Keratinocyte (primary cell): ENCODE measurements around the gene MTHFD1L. TPM values are rescaled to one million over a fixed set of nuclear protein-coding genes. Genes with fewer than 3 reads are reported as not detected.

Source experiments
- DNase-seq: peaks from one replicate; pipeline ENCODE4 v3.0.0-alpha.2; 2011; ENCODE audit warnings: low read depth, missing footprints, low spot score
- FAIRE-seq: peaks from 2 replicates; lab custom pipeline; 2011; peaks lifted over from hg19 to GRCh38; lab: Jason Lieb, UNC
- H2AFZ ChIP-seq: 2 replicates; pipeline ENCODE4 v1.6.0; 2012; ENCODE audit warnings: low read length, control low read depth, inconsistent platforms; ENCODE audit not compliant: control insufficient read depth
- H3K27ac ChIP-seq: 2 replicates; pipeline ENCODE4 v1.5.1; 2011; ENCODE audit warnings: low read length; ENCODE audit not compliant: control insufficient read depth, insufficient read depth
- H3K27me3 ChIP-seq: 3 replicates; pipeline ENCODE4 v1.6.0; 2011; ENCODE audit warnings: low read length; ENCODE audit not compliant: control insufficient read depth, insufficient read depth; ENCODE audit errors: extremely low read depth
- H3K36me3 ChIP-seq, 2 experiments: 2 replicates in 1 of 2; 3 replicates in 1 of 2; pipeline ENCODE4 v1.5.1; 2011; ENCODE audit warnings: low read length in 2 of 2, mild to moderate bottlenecking in 1 of 2; ENCODE audit not compliant: control insufficient read depth in 2 of 2, insufficient read depth in 2 of 2; ENCODE audit errors: extremely low read depth in 1 of 2
- H3K4me1 ChIP-seq: 3 replicates; pipeline ENCODE4 v1.5.1; 2011; ENCODE audit warnings: low read length; ENCODE audit not compliant: control insufficient read depth, insufficient read depth; ENCODE audit errors: extremely low read depth
- H3K4me2 ChIP-seq: 3 replicates; pipeline ENCODE4 v1.6.0; 2011; ENCODE audit warnings: low read depth, low read length; ENCODE audit not compliant: control insufficient read depth, insufficient read depth; ENCODE audit errors: extremely low read depth
- H3K4me3 ChIP-seq, 3 experiments: fragments of 200-600 bp in 1 of 3; sonication (generic) in 1 of 3; 2 replicates in 2 of 3; 3 replicates in 1 of 3; pipeline ENCODE4 v1.5.1; 2011 to 2016; ENCODE audit warnings: low read length in 3 of 3, mild to moderate bottlenecking in 3 of 3, control low read depth in 2 of 3, inconsistent platforms in 1 of 3, low read depth in 1 of 3, mixed read lengths in 1 of 3, mixed run types in 1 of 3, moderate library complexity in 1 of 3; ENCODE audit not compliant: control insufficient read depth in 2 of 3, insufficient read depth in 2 of 3; ENCODE audit errors: extremely low read depth in 1 of 3
- H3K79me2 ChIP-seq: 2 replicates; pipeline ENCODE4 v1.6.0; 2012; ENCODE audit warnings: low read length; ENCODE audit not compliant: control insufficient read depth, insufficient read depth
- H3K9ac ChIP-seq: 3 replicates; pipeline ENCODE4 v1.6.0; 2011; ENCODE audit warnings: low read length; ENCODE audit not compliant: control insufficient read depth, insufficient read depth; ENCODE audit errors: extremely low read depth
- H3K9me1 ChIP-seq: 3 replicates; pipeline ENCODE4 v1.6.0; 2011; ENCODE audit warnings: low read length; ENCODE audit not compliant: control insufficient read depth, insufficient read depth; ENCODE audit errors: extremely low read depth
- H3K9me3 ChIP-seq: 2 replicates; pipeline ENCODE4 v1.5.1; 2012; ENCODE audit warnings: low read depth, low read length; ENCODE audit not compliant: control insufficient read depth
- H4K20me1 ChIP-seq: 3 replicates; pipeline ENCODE4 v1.6.0; 2011; ENCODE audit warnings: low read length; ENCODE audit not compliant: control insufficient read depth, insufficient read depth; ENCODE audit errors: extremely low read depth
- EZH2 ChIP-seq: IDR thresholded peaks from one replicate; pipeline ENCODE4 v1.6.1; 2012; ENCODE audit warnings: inconsistent platforms, mild to moderate bottlenecking, low read length, moderate library complexity
- dilution Hi-C: fragments of 300-500 bp; cut with MboI; formaldehyde crosslinking; loops from one replicate; pipeline ENCODE4 v1.7.0; 2020; ENCODE audit warnings: low sequenced_read_pairs; ENCODE audit not compliant: extremely low pct_ligation_motif_present
- polyA plus RNA-seq, 5 experiments: library from polyadenylated mRNA; depleted of rRNA in 3 of 5; stranded (reverse) in 3 of 5; stranded (forward) in 1 of 5; unstranded in 1 of 5; fragments of >200 nt; gene quantifications; 1 replicate in 1 of 5; 2 replicates in 3 of 5; 3 replicates in 1 of 5; pipeline versions ENCODE4 v1.2.1 to v1.2.3, GENCODE V29; 2011 to 2012; ENCODE audit warnings: missing spikeins in 2 of 5, low read depth in 1 of 5, low replicate concordance in 1 of 5
- TF ChIP-seq, protein P1 (sequence below), 3 experiments: IDR thresholded peaks in 1 of 3; conservative IDR thresholded peaks in 1 of 3; optimal IDR thresholded peaks in 1 of 3; 2 replicates in 2 of 3; 3 replicates in 1 of 3; pipeline versions ENCODE3 to v1.5.1; 2011; ENCODE audit warnings: low read length in 3 of 3, mild to moderate bottlenecking in 3 of 3, moderate library complexity in 2 of 3, control low read depth in 1 of 3, inconsistent platforms in 1 of 3; ENCODE audit not compliant: insufficient read depth in 2 of 3; ENCODE audit errors: extremely low read depth in 1 of 3

Gene MTHFD1L
- polyA plus RNA-seq, 1 donor (not counting 4 experiments of a cell fraction or from before 2014, with no cell fraction given) = 38.0 TPM

DNA sequence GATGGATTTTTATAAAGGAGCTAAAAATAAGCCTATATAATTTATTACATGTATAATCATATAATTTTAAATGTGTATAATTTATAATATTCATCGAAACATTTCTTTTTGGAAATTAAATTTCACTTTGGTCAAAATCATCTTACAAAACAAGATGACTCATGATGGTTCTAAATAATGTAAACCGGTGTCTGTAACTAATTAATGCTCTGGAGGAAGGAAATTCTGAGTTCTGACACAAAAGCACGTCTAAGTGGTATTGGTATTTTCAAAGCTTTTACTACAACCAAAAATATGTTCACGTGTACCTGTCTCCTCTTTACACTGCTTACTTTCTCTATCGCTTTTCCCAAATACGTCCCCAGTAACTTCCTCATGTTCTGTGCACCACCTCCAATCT is 134.1 kb downstream of the MTHFD1L start:
- Histone ChIP-seq H3K9ac (no peak overlapping the region), H3K4me1 (peaks cover 5% of the 10 kb centered on the region), H3K79me2 (no peaks in the 10 kb centered on the region), H3K4me3 (no peak overlapping the region), H3K27ac (no peak overlapping the region), H3K4me2 (no peak overlapping the region), H3K9me3 (no peaks in the 10 kb centered on the region), H2AFZ (no peak overlapping the region), H4K20me1 (no peaks in the 10 kb centered on the region), H3K27me3 (no peaks in the 10 kb centered on the region), H3K9me1 (no peaks in the 10 kb centered on the region), H3K36me3 (peaks cover 0 to 14% of the 10 kb centered on the region in 2 experiments)
- FAIRE-seq (no peak), DNase-seq (no peak)
- dilution Hi-C loops = no loop called here
- no peak for TF ChIP-seq EZH2
- TF ChIP-seq, protein P1, sequence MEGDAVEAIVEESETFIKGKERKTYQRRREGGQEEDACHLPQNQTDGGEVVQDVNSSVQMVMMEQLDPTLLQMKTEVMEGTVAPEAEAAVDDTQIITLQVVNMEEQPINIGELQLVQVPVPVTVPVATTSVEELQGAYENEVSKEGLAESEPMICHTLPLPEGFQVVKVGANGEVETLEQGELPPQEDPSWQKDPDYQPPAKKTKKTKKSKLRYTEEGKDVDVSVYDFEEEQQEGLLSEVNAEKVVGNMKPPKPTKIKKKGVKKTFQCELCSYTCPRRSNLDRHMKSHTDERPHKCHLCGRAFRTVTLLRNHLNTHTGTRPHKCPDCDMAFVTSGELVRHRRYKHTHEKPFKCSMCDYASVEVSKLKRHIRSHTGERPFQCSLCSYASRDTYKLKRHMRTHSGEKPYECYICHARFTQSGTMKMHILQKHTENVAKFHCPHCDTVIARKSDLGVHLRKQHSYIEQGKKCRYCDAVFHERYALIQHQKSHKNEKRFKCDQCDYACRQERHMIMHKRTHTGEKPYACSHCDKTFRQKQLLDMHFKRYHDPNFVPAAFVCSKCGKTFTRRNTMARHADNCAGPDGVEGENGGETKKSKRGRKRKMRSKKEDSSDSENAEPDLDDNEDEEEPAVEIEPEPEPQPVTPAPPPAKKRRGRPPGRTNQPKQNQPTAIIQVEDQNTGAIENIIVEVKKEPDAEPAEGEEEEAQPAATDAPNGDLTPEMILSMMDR (optimal IDR thresholded peaks at IDR 0.05 in 1 of 3, IDR thresholded peaks at IDR 0.05 in 1 of 3, conservative IDR thresholded peaks at IDR 0.05 in 1 of 3; ENCODE audit: extremely low read depth in 1 of 3, insufficient read depth in 2 of 3, low read length in 3 of 3) = no peak

GRCh38 chr6:151001387-151002056 is 136.0 kb downstream of the MTHFD1L start:
- H3K79me2 ChIP-seq = no peaks in the 10 kb centered on the region
- DNase-seq (no peak), FAIRE-seq (no peak)
- no peak overlapping the region for H3K4me3 ChIP-seq
- dilution Hi-C loops = no loop called here
- H2AFZ ChIP-seq = no peak overlapping the region
- TF ChIP-seq, protein P1 (optimal IDR thresholded peaks at IDR 0.05 in 1 of 3, IDR thresholded peaks at IDR 0.05 in 1 of 3, conservative IDR thresholded peaks at IDR 0.05 in 1 of 3; ENCODE audit: extremely low read depth in 1 of 3, insufficient read depth in 2 of 3, low read length in 3 of 3) = no peak
- TF ChIP-seq EZH2 = no peak
- no peak overlapping the region for H3K4me2 ChIP-seq
- H3K4me1 ChIP-seq = peaks cover 15% of the 10 kb centered on the region
- no peak overlapping the region for H3K27ac ChIP-seq
- no peaks in the 10 kb centered on the region for H4K20me1 ChIP-seq
- no peaks in the 10 kb centered on the region for H3K9me3 ChIP-seq
- H3K27me3 ChIP-seq = no peaks in the 10 kb centered on the region
- H3K9ac ChIP-seq = no peak overlapping the region
- no peaks in the 10 kb centered on the region for H3K9me1 ChIP-seq
- peaks cover 0 to 13% of the 10 kb centered on the region in 2 experiments for H3K36me3 ChIP-seq
